Stimulated activated naive CD4-positive, alpha-beta T cell treated with Interleukin-2 at 50 U/mL for 16 hours (primary cell): Measurements from ENCODE around the gene DCST2.
A peak's percentile ranks its signal among the peaks of the same experiment; 100 is the strongest.

Source experiments
- DNase-seq: peaks from one replicate; lab custom pipeline; 2025; lab: John Stamatoyannopoulos, UW

DCST2 gene

GRCh38 chr1:155026588-155026987 lies 7.0 kb downstream of the DCST2 start:
- no peak for DNase-seq

- no peak for DNase-seq
Measured at GRCh38 chr1:155026154-155026553, 7.4 kb downstream of the DCST2 start.

- DNase-seq, result no peak
Measured at GRCh38 chr1:155024315-155024714, 9.3 kb downstream of the DCST2 start.

- no peak for DNase-seq
Measured at GRCh38 chr1:155023627-155024026, 10.0 kb downstream of the DCST2 start.

DNA sequence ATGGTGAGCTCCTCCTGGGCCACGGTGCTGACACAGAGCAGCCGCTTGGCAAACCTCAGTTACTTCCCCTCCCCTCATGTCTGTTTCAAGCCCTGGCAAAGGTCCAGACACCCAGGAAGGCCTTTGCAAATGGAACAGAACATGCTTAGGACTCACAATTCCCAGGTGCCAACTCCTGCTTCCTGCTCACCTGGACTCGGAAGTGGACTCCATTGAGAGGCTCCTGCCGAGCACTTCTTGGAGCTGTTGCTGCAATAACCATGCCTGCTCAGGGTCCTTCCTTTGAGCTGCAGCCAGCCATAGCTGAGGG lies 10.7 kb downstream of the DCST2 start:
- DNase-seq, result no peak

GRCh38 chr1:155022136-155022926 lies 11.2 kb downstream of the DCST2 start:
- DNase-seq, result no peak

- no peak for DNase-seq
Measured at GRCh38 chr1:155019377-155020245, 14.0 kb downstream of the DCST2 start.

GRCh38 chr1:155018617-155019348 lies 14.8 kb downstream of the DCST2 start:
- DNase-seq, result no peak

- no peak for DNase-seq
Measured at GRCh38 chr1:155017946-155018316, 15.7 kb downstream of the DCST2 start.

GRCh38 chr1:155017041-155017945 lies 16.3 kb downstream of the DCST2 start:
- peak; percentile 94 for DNase-seq

GRCh38 chr1:155016231-155016831 lies 17.2 kb downstream of the DCST2 start:
- DNase-seq, result no peak

GRCh38 chr1:155015527-155016230 lies 17.9 kb downstream of the DCST2 start:
- DNase-seq, result no peak

- no peak for DNase-seq
Measured at GRCh38 chr1:155014709-155015508, 18.7 kb downstream of the DCST2 start.

DNA sequence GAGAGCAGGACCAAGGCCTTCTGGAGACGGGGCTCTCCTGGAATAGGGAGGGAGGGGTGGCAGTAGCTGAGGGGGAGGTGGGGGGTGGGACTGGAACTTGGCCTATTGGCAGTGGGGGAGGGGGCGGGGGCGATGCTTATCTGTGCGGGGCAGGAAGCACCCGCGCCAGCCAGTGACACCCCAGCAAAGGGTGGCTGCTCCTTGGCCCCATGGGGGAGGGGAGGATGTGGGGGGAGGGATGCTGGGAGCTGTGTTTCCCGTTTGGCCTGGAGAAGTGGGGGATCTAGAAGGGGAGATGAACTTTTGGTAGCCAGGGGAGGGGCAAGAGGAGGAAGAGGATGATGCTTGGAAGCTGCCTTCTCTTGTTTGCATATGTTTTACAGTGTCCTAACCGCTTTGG lies 19.9 kb downstream of the DCST2 start:
- DNase-seq, result peak; percentile 27

- no peak for DNase-seq
Measured at GRCh38 chr1:155012776-155013602, 20.6 kb downstream of the DCST2 start.

DNA sequence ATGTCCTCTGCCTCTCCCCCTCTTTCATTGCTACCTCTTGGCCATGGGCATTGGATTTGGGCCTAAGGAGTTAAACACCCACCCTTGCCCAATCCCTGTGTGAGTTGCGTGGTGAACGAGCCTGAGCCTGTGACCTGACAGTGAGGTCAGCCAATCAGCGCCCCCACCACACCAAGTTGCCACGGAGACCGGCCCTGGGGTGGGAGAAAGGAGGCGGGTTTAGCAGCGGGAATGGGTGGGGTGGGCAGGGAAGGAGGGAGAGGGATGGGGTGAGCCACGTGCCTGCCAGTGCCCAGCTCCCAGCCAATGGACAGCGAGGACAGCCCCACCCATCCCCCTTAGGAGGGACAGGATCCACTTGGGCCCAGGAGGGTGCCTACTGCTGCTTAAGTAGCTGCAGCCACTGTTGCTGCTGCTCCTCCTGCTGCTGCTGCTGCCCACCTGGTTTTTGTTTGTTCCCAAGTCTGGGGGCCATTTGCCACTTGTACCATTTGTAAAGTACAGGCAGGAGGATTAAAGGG lies 21.5 kb downstream of the DCST2 start:
- DNase-seq, result peak; percentile 20

GRCh38 chr1:155011437-155012025 lies 22.1 kb downstream of the DCST2 start:
- DNase-seq, result no peak

DNA sequence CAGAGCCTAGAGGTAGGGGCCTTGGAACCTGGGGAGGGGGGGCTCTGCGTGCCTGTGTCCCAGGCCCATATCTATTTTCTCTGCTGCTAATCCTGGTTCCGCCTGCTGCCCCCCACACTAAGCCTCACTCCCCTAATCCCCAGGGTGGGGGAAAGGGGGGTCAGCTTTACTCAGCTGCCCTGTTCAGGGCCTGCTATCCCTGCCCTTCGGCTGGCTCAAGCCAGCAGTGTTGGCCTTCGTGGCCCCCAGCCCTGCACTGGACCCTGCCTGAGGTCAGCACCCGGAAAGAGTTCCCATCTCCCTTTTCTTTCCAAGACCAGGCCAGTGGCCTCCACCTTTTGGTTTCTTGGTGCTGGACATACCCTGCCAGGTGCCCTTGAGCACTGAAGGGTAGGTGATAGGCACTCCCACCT lies 22.6 kb downstream of the DCST2 start:
- DNase-seq, result no peak
